Measurements from ENCODE around the gene JMJD8. TPM values are rescaled to one million over a fixed set of nuclear protein-coding genes. Genes with fewer than 3 reads are reported as not detected.
A peak's percentile ranks its signal among the peaks of the same experiment; 100 is the strongest.

The JMJD8 gene
- total and polyA plus RNA-seq, 9 of the 15 experiments (the other 6 are each of a cell fraction or from before 2014, with no cell fraction given), result 1.2 to 50.6 (median 29.3) TPM

GRCh38 chr16:678858-679813 lies 5.0 kb downstream of the JMJD8 start (continued):
- no peak for TF ChIP-seq ADNP (tag; IDR thresholded peaks at IDR 0.05)
- TF ChIP-seq, protein P1, sequence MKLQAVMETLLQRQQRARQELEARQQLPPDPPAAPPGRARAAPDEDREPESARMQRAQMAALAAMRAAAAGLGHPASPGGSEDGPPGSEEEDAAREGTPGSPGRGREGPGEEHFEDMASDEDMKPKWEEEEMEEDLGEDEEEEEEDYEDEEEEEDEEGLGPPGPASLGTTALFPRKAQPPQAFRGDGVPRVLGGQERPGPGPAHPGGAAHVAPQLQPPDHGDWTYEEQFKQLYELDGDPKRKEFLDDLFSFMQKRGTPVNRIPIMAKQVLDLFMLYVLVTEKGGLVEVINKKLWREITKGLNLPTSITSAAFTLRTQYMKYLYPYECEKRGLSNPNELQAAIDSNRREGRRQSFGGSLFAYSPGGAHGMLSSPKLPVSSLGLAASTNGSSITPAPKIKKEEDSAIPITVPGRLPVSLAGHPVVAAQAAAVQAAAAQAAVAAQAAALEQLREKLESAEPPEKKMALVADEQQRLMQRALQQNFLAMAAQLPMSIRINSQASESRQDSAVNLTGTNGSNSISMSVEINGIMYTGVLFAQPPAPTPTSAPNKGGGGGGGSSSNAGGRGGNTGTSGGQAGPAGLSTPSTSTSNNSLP (IDR thresholded peaks at IDR 0.05; ENCODE audit: borderline replicate concordance, low read depth, low read length), result no peak
- TF ChIP-seq GABPA (tag; conservative IDR thresholded peaks at IDR 0.05; ENCODE audit: low read depth), result no peak
- no peak for TF ChIP-seq IFI16 (CRISPR knock-in tag; IDR thresholded peaks at IDR 0.05)
- no peak for TF ChIP-seq RHOXF2B (CRISPR knock-in tag; conservative IDR thresholded peaks at IDR 0.05)
- no peak for TF ChIP-seq POLR2AphosphoS2 (IDR thresholded peaks at IDR 0.05; ENCODE audit: low read length)
- TF ChIP-seq GTF2E2 (tag; IDR thresholded peaks at IDR 0.05), result no peak
- no peak for TF ChIP-seq ZNF785 (CRISPR knock-in tag; IDR thresholded peaks at IDR 0.05)
- no peak; the same call in 1 of the 2 replicates for TF ChIP-seq MBD2 (IDR thresholded peaks at IDR 0.05; ENCODE audit: borderline replicate concordance, low read depth)
- TF ChIP-seq CBX8 (IDR thresholded peaks at IDR 0.05; ENCODE audit: borderline replicate concordance, extremely low read depth, low read depth, low read length, poor library complexity, severe bottlenecking), result no peak
- no peak for TF ChIP-seq GTF3C2 (IDR thresholded peaks at IDR 0.05; ENCODE audit: borderline replicate concordance, extremely low read depth, insufficient read length)
- TF ChIP-seq TOE1 (IDR thresholded peaks at IDR 0.05; ENCODE audit: borderline replicate concordance), result peak; percentile 10; the same call in 1 of the 2 replicates
- no peak for TF ChIP-seq TOE1 (CRISPR knock-in tag; IDR thresholded peaks at IDR 0.05; ENCODE audit: borderline replicate concordance, low read depth)
- peak in 1 of 2 experiments; percentile 80; a peak in 2 of 4 replicates for TF ChIP-seq HDAC1 (IDR thresholded peaks at IDR 0.05)
- TF ChIP-seq, protein P2, sequence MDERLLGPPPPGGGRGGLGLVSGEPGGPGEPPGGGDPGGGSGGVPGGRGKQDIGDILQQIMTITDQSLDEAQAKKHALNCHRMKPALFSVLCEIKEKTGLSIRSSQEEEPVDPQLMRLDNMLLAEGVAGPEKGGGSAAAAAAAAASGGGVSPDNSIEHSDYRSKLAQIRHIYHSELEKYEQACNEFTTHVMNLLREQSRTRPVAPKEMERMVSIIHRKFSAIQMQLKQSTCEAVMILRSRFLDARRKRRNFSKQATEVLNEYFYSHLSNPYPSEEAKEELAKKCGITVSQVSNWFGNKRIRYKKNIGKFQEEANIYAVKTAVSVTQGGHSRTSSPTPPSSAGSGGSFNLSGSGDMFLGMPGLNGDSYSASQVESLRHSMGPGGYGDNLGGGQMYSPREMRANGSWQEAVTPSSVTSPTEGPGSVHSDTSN (CRISPR knock-in tag; IDR thresholded peaks at IDR 0.05; ENCODE audit: low read depth), result no peak
- TF ChIP-seq, protein P2 (tag; conservative IDR thresholded peaks at IDR 0.05; ENCODE audit: low read depth), result no peak
- no peak for TF ChIP-seq ZNF175 (CRISPR knock-in tag; IDR thresholded peaks at IDR 0.05; ENCODE audit: low read depth)
- TF ChIP-seq, protein P3, sequence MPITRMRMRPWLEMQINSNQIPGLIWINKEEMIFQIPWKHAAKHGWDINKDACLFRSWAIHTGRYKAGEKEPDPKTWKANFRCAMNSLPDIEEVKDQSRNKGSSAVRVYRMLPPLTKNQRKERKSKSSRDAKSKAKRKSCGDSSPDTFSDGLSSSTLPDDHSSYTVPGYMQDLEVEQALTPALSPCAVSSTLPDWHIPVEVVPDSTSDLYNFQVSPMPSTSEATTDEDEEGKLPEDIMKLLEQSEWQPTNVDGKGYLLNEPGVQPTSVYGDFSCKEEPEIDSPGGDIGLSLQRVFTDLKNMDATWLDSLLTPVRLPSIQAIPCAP (CRISPR knock-in tag; IDR thresholded peaks at IDR 0.05; ENCODE audit: borderline replicate concordance), result no peak

All from K562 (cell line).